NB4 (cell line): ENCODE data around the gene SECISBP2L.

Experiments used
- DNase-seq: peaks from one replicate; pipeline ENCODE4 v3.0.0; 2010; ENCODE audit warnings: low read depth
- H3K4me3 ChIP-seq: one replicate; pipeline ENCODE4 v1.5.1; 2011; ENCODE audit warnings: mild to moderate bottlenecking, low read depth, low read length, moderate library complexity
- MAX ChIP-seq: IDR thresholded peaks from 2 replicates; pipeline ENCODE4 v1.6.1; 2011; ENCODE audit warnings: low read depth, low read length
- MYC ChIP-seq: IDR thresholded peaks from 2 replicates; pipeline ENCODE4 v1.6.1; 2011; ENCODE audit warnings: low read depth, low read length
- POLR2A ChIP-seq: IDR thresholded peaks from 2 replicates; pipeline ENCODE4 v1.6.1; 2011; ENCODE audit warnings: mild to moderate bottlenecking; ENCODE audit not compliant: insufficient read length; ENCODE audit errors: extremely low read depth
- TF ChIP-seq, protein P1 (sequence below): IDR thresholded peaks from one replicate; pipeline ENCODE4 v1.5.1; 2012; ENCODE audit warnings: low read depth, low read length

The SECISBP2L gene

DNA sequence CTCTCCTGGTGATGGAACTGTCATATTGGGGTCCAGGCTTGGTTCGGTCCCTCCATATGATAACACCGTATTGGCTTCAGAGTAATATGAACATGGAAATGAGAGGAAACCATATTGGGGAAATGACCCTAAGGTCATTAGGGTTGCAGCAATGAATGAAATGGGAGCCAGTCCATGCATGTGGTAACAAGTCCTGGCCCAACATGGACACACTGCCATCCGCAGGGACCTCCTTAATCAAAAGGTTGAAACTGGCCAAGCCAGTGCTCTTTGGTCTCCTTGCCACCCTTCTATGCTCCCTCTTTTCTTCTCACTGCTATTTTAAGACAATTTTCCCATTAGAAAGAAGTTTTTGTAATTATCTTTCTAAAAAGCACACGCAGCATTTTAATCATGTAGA is 90.9 kb downstream of the SECISBP2L start:
- no peak for DNase-seq
- no peak overlapping the region for H3K4me3 ChIP-seq
- TF ChIP-seq, protein P1, sequence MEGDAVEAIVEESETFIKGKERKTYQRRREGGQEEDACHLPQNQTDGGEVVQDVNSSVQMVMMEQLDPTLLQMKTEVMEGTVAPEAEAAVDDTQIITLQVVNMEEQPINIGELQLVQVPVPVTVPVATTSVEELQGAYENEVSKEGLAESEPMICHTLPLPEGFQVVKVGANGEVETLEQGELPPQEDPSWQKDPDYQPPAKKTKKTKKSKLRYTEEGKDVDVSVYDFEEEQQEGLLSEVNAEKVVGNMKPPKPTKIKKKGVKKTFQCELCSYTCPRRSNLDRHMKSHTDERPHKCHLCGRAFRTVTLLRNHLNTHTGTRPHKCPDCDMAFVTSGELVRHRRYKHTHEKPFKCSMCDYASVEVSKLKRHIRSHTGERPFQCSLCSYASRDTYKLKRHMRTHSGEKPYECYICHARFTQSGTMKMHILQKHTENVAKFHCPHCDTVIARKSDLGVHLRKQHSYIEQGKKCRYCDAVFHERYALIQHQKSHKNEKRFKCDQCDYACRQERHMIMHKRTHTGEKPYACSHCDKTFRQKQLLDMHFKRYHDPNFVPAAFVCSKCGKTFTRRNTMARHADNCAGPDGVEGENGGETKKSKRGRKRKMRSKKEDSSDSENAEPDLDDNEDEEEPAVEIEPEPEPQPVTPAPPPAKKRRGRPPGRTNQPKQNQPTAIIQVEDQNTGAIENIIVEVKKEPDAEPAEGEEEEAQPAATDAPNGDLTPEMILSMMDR: no peak
- TF ChIP-seq MYC (no peak), POLR2A (no peak), MAX (no peak)

DNA sequence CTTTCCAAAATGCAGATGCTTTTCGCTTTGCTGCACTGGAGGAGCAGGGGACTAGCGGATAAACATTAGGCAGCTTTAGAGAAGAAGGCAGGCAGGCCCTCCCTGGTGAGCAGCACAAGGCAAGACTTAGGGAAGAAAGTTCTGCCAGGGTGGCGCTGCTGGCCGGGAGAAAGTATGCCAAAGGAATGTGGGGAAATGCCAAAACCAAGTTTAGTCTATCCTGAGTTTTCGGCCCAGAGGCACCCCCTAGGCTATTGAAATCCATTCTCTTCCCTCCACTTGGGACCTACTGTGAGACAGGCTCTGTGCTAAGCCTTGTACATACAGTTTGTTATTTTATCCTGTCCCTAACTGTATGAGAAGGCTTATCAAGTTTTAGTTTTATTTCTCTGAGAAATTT is 91.7 kb downstream of the SECISBP2L start:
- no peak overlapping the region for H3K4me3 ChIP-seq
- TF ChIP-seq POLR2A: no peak
- TF ChIP-seq, protein P1: no peak
- no peak for DNase-seq

- no peak overlapping the region for H3K4me3 ChIP-seq
- DNase-seq: no peak
- no peak for TF ChIP-seq MYC
- TF ChIP-seq POLR2A: no peak
- no peak for TF ChIP-seq MAX
- TF ChIP-seq, protein P1: no peak
Measured at GRCh38 chr15:48946840-48947187, 99.4 kb downstream of the SECISBP2L start.

DNA sequence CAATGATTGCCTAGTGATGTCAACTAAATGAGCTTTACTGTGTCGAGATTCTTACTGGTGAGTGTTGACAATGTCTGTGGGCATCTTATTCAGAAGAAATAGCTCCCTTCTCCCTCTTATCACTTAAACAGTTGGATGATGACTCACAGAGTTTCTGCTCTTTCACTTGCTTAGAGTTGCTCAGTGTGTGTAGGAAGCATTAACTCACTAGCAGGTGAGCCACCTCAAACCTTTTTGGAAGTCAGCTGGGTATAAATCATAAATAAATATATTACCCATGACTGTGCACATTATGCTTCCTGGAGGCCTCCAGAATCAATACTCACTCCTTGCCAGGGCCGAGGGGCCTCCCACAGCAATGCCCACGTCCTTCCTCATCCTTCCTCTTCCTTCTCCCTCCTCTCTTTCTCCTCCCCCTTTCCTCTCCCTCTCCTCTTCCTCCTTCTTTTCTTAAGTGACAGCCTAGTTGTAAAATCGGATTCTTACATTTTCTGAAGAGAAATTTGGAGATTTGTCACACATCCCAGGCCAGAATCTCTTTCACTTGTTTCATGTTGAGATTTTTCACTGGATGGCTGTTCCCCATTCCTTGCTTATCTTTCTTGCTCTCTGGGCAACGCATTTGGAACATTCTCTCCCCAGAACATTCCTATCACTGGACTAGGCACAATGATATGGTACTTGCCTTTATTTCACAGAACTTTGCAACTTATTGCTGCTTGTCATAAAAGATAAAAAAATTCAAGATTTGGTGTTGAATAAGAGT is 100.0 kb downstream of the SECISBP2L start:
- no peak overlapping the region for H3K4me3 ChIP-seq
- TF ChIP-seq, protein P1: no peak
- TF ChIP-seq MYC (no peak), POLR2A (no peak), MAX (no peak)
- DNase-seq: peak; percentile 51

DNA sequence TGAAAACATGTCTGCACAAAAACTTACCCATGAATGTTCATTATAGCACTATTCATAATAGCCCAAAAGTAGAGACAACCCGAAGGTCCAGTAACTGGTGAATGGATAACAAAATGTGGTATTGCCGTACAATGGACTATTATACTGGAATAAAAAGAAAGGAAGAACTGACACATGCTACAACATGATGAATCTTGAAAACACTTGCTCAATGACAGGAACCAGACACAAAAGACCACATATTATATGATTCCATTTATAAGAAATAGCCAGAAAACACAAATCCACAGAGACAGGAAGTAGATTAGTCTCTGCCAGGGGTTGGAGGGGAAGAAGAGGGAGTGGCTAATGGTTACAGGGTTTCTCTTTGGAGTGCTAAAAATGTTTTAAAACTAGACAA is 100.9 kb downstream of the SECISBP2L start:
- DNase-seq: peak; percentile 21
- H3K4me3 ChIP-seq: no peak overlapping the region
- TF ChIP-seq POLR2A (no peak), MAX (no peak), MYC (no peak)
- TF ChIP-seq, protein P1: no peak

DNA sequence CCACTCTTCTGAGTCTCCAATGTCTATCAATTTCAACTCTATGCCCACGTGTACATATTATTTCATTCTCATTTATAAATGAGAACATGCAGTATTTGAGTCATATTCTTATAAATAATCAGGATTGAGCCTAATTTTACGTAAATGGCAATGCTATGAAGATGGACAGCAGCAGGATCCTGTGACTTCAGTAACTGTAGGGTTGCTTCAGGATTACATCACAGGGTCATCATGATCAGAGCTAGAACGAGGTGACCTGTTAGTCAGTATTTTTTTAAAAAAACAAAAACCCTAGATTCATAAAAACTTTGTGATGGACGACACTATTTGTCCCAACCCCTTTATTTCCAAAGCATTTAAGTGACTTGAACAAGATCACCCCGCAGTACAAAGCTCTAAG is 104.3 kb downstream of the SECISBP2L start:
- no peak for DNase-seq
- no peak overlapping the region for H3K4me3 ChIP-seq
- TF ChIP-seq, protein P1: no peak
- no peak for TF ChIP-seq MAX
- no peak for TF ChIP-seq POLR2A
- TF ChIP-seq MYC: no peak
